DND-41 (cell line): ENCODE results near the gene TLN1.

Source experiments
- EZH2 ChIP-seq: IDR thresholded peaks from 3 replicates; pipeline ENCODE4 v1.6.1; 2012; ENCODE audit warnings: borderline replicate concordance, low read depth, mild to moderate bottlenecking, moderate library complexity, low read length, inconsistent platforms; ENCODE audit not compliant: severe bottlenecking
- TF ChIP-seq, protein P1 (sequence below): IDR thresholded peaks from 2 replicates; pipeline ENCODE4 v1.5.1; 2012; ENCODE audit warnings: borderline replicate concordance, low read length, moderate library complexity, mild to moderate bottlenecking; ENCODE audit not compliant: poor library complexity, severe bottlenecking; ENCODE audit errors: extremely low read depth

DNA sequence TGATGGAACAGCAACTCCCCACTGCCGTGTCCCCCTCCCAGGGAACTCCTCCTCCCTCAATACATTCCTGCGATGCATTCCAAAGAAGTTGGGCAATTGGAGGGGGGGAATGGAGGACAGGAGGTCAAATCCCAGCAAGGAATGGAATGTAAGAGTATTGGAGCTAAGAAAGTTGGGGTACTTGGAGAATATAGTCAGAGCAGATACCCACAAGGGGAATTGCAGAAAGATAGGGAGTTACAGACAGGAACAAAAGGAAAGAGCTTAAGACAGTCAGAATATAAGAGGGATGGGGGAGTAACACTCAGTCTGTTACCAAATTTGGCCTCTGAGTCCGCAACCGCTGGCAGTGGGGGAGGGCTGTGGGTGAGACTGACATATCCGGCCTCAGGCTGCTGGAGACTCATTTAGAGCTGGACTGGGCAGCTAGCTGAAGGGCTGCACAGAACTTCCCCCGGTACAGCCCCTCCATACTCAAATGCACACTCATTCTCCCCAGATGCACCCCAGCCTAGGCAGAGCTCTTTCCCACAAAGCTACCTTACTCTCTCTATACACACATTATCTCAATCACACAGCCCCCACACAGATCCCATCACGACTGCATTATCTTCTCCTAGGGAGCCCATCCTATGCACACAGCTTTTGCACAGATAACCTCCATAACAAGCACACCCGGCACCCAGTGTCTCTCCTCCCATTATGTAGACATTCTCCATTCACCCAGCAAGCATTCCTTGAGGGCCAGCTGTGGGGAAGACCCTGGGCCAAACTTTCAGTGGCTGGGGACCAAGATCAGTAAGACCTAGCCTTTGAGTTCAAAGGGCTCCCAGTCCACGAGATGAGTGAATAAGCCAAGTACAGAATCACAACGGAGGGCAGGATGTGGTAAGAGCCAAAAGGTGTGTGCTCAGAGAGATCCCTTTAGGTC, 3.7 kb downstream of the TLN1 start:
- TF ChIP-seq, protein P1, sequence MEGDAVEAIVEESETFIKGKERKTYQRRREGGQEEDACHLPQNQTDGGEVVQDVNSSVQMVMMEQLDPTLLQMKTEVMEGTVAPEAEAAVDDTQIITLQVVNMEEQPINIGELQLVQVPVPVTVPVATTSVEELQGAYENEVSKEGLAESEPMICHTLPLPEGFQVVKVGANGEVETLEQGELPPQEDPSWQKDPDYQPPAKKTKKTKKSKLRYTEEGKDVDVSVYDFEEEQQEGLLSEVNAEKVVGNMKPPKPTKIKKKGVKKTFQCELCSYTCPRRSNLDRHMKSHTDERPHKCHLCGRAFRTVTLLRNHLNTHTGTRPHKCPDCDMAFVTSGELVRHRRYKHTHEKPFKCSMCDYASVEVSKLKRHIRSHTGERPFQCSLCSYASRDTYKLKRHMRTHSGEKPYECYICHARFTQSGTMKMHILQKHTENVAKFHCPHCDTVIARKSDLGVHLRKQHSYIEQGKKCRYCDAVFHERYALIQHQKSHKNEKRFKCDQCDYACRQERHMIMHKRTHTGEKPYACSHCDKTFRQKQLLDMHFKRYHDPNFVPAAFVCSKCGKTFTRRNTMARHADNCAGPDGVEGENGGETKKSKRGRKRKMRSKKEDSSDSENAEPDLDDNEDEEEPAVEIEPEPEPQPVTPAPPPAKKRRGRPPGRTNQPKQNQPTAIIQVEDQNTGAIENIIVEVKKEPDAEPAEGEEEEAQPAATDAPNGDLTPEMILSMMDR = no peak
- no peak for TF ChIP-seq EZH2
